LNCaP clone FGC (cell line): Measurements from ENCODE around the gene ZSWIM1.

Experiments used
- DNase-seq: peaks from one replicate; pipeline ENCODE4 v3.0.0-alpha.2; 2011; ENCODE audit warnings: low read depth
- H3K4me3 ChIP-seq: 2 replicates; pipeline ENCODE4 v1.5.1; 2011; ENCODE audit warnings: mild to moderate bottlenecking, low read depth, low read length, control low read depth
- CTCF ChIP-seq: IDR thresholded peaks from 2 replicates; pipeline ENCODE4 v1.5.1; 2012; ENCODE audit warnings: mild to moderate bottlenecking; ENCODE audit not compliant: control insufficient read depth, insufficient read depth; ENCODE audit errors: extremely low read depth

ZSWIM1 gene

GRCh38 chr20:45853484-45853883 lies 27.5 kb upstream of the ZSWIM1 start:
- no peak for TF ChIP-seq CTCF
- no peak overlapping the region for H3K4me3 ChIP-seq
- DNase-seq, result no peak

GRCh38 chr20:45857114-45857881 lies 23.7 kb upstream of the ZSWIM1 start, which contains the start of the genes ACOT8 and ZSWIM3:
TSS of gene ACOT8 (minus strand) at chr20:45857392. CDS start at chr20:45857315, 77 bp downstream.
TSS of gene ZSWIM3 (plus strand) at chr20:45857614. CDS start at chr20:45857826, 212 bp downstream.
- TF ChIP-seq CTCF, result no peak
- peak; percentile 100 for DNase-seq
- peak within 1 kb of the TSS; percentile 71 for H3K4me3 ChIP-seq

- peak overlapping the region; percentile 71 for H3K4me3 ChIP-seq
- TF ChIP-seq CTCF, result no peak
- no peak for DNase-seq
These were observed 23.2 kb upstream of the ZSWIM1 start for GRCh38 chr20:45857882-45858216.

- no peak for DNase-seq
- TF ChIP-seq CTCF, result no peak
- H3K4me3 ChIP-seq, result no peak overlapping the region
These were observed 21.1 kb upstream of the ZSWIM1 start for GRCh38 chr20:45859916-45860315.

- no peak for DNase-seq
- no peak overlapping the region for H3K4me3 ChIP-seq
- TF ChIP-seq CTCF, result no peak
These were observed 20.3 kb upstream of the ZSWIM1 start for GRCh38 chr20:45860560-45861220.

- no peak overlapping the region for H3K4me3 ChIP-seq
- TF ChIP-seq CTCF, result no peak
- DNase-seq, result no peak
These were observed 19.6 kb upstream of the ZSWIM1 start for GRCh38 chr20:45861221-45862075.
